Peyer's patch (tissue), 4 donors: ENCODE results near the gene NKX6-1. TPM values are rescaled to one million over a fixed set of nuclear protein-coding genes. Genes with fewer than 3 reads are reported as not detected.

Experiments used
- DNase-seq, 3 donors: peaks; one replicate each; pipeline ENCODE4 v3.0.0-alpha.2; 2017 to 2019
- H3K27ac ChIP-seq, 4 donors: fragments of 200-600 bp; sonication (generic); one replicate each; pipeline ENCODE4 v1.5.1; 2016 to 2019
- H3K27me3 ChIP-seq, 2 donors: fragments of 200-600 bp; sonication (generic); one replicate each; pipeline ENCODE4 v1.5.1; 2019
- H3K36me3 ChIP-seq, 3 donors: fragments of 200-600 bp; sonication (generic); one replicate each; pipeline ENCODE4 v1.5.1; 2016 to 2019
- H3K4me1 ChIP-seq, 4 donors: fragments of 200-600 bp; sonication (generic); one replicate each; pipeline ENCODE4 v1.5.1; 2016 to 2019
- H3K4me3 ChIP-seq, 4 donors: fragments of 200-600 bp; sonication (generic); 1 replicate in 3 of 4; 2 replicates in 1 of 4; pipeline ENCODE4 v1.5.1; 2016 to 2019; ENCODE audit warnings: mild to moderate bottlenecking in 1 of 4
- H3K9me3 ChIP-seq, 4 donors: fragments of 200-600 bp; sonication (generic); one replicate each; pipeline ENCODE4 v1.5.1; 2016 to 2019; ENCODE audit warnings: mild to moderate bottlenecking in 1 of 4
- POLR2A ChIP-seq, 2 donors: fragments of 450-650 bp; IDR thresholded peaks; one replicate each; pipeline ENCODE4 v1.5.1; 2017; ENCODE audit warnings: antibody characterized with exemption in 2 of 2, mild to moderate bottlenecking in 2 of 2, moderate library complexity in 2 of 2
- total RNA-seq, 4 donors: library from RNA; depleted of rRNA; stranded (reverse); fragments of >200 nt; gene quantifications; one replicate each; pipeline ENCODE4 v1.1.0, GENCODE V29; 2016
- TF ChIP-seq, protein P1 (sequence below), 6 experiments: fragments of 450-650 bp in 4 of 6; fragments of 200-600 bp in 2 of 6; sonication (generic) in 1 of 6; IDR thresholded peaks; one replicate each; pipeline ENCODE4 v1.5.1; 2017 to 2019; ENCODE audit warnings: antibody characterized with exemption in 6 of 6, mild to moderate bottlenecking in 3 of 6, moderate library complexity in 1 of 6

NKX6-1 gene
- total RNA-seq, 4 donors from 2014 or later, result not detected

- H3K4me1 ChIP-seq, result peaks cover 0 to 6% (median 0%) of the 10 kb centered on the region in 4 donors
- no peak overlapping the region for H3K4me3 ChIP-seq
- no peaks in the 10 kb centered on the region for H3K9me3 ChIP-seq
- H3K27ac ChIP-seq, result no peak overlapping the region
- peaks cover 0 to 21% of the 10 kb centered on the region in 2 donors for H3K27me3 ChIP-seq
- no peak for DNase-seq
- no peak for TF ChIP-seq POLR2A (IDR thresholded peaks at IDR 0.05)
- TF ChIP-seq, protein P1, sequence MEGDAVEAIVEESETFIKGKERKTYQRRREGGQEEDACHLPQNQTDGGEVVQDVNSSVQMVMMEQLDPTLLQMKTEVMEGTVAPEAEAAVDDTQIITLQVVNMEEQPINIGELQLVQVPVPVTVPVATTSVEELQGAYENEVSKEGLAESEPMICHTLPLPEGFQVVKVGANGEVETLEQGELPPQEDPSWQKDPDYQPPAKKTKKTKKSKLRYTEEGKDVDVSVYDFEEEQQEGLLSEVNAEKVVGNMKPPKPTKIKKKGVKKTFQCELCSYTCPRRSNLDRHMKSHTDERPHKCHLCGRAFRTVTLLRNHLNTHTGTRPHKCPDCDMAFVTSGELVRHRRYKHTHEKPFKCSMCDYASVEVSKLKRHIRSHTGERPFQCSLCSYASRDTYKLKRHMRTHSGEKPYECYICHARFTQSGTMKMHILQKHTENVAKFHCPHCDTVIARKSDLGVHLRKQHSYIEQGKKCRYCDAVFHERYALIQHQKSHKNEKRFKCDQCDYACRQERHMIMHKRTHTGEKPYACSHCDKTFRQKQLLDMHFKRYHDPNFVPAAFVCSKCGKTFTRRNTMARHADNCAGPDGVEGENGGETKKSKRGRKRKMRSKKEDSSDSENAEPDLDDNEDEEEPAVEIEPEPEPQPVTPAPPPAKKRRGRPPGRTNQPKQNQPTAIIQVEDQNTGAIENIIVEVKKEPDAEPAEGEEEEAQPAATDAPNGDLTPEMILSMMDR (IDR thresholded peaks at IDR 0.05), result no peak
- no peaks in the 10 kb centered on the region for H3K36me3 ChIP-seq
Measured at GRCh38 chr4:84477738-84478137, 21.4 kb downstream of the NKX6-1 start.

DNA sequence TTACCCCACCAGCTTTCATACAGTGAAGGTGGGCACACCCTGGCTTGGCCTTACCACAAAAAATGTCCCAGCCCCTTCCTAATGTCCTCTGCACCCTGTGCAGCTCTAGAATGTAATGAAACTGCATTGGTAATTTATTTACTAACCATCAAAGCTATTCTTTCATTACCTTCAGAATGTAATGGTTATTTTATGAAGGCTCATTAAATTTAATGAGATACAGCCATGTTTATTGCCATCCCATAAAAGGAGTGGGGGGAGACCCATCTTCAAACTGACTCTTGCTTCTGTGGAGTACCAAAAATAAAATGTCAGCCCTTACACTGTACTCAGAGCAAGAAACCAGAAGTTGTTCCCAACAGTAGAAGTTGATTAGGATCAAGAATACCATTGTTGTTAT lies 25.0 kb downstream of the NKX6-1 start:
- DNase-seq, result no peak
- Histone ChIP-seq H3K4me1 (no peaks in the 10 kb centered on the region), H3K36me3 (no peaks in the 10 kb centered on the region), H3K27me3 (no peaks in the 10 kb centered on the region), H3K27ac (no peak overlapping the region), H3K9me3 (no peaks in the 10 kb centered on the region), H3K4me3 (no peak overlapping the region)
- no peak for TF ChIP-seq POLR2A (IDR thresholded peaks at IDR 0.05)
- TF ChIP-seq, protein P1 (IDR thresholded peaks at IDR 0.05), result no peak

- no peaks in the 10 kb centered on the region for H3K27me3 ChIP-seq
- H3K4me1 ChIP-seq, result no peaks in the 10 kb centered on the region
- no peak overlapping the region for H3K27ac ChIP-seq
- TF ChIP-seq, protein P1 (IDR thresholded peaks at IDR 0.05), result no peak
- no peak for TF ChIP-seq POLR2A (IDR thresholded peaks at IDR 0.05)
- no peaks in the 10 kb centered on the region for H3K9me3 ChIP-seq
- no peaks in the 10 kb centered on the region for H3K36me3 ChIP-seq
- no peak for DNase-seq
- H3K4me3 ChIP-seq, result no peak overlapping the region
Measured at GRCh38 chr4:84472154-84472553, 26.9 kb downstream of the NKX6-1 start.

GRCh38 chr4:84470204-84470785 lies 28.8 kb downstream of the NKX6-1 start:
- Histone ChIP-seq H3K9me3 (no peaks in the 10 kb centered on the region), H3K36me3 (no peaks in the 10 kb centered on the region), H3K4me3 (no peak overlapping the region), H3K27ac (no peak overlapping the region), H3K4me1 (no peaks in the 10 kb centered on the region), H3K27me3 (no peaks in the 10 kb centered on the region)
- DNase-seq, result no peak
- no peak for TF ChIP-seq POLR2A (IDR thresholded peaks at IDR 0.05)
- TF ChIP-seq, protein P1 (IDR thresholded peaks at IDR 0.05), result no peak

GRCh38 chr4:84467601-84468000 lies 31.5 kb downstream of the NKX6-1 start:
- DNase-seq, result no peak
- no peak overlapping the region for H3K4me3 ChIP-seq

More at GRCh38 chr4:84467601-84468000, 31.5 kb downstream of the NKX6-1 start:
- Histone ChIP-seq H3K36me3 (no peaks in the 10 kb centered on the region), H3K27me3 (no peaks in the 10 kb centered on the region), H3K4me1 (no peaks in the 10 kb centered on the region), H3K9me3 (no peaks in the 10 kb centered on the region), H3K27ac (no peak overlapping the region)
- no peak for TF ChIP-seq POLR2A (IDR thresholded peaks at IDR 0.05)
- TF ChIP-seq, protein P1 (IDR thresholded peaks at IDR 0.05), result no peak
